ENCODE results near the gene NUBPL.

NUBPL gene

GRCh38 chr14:31881531-31882310 lies 320.5 kb downstream of the NUBPL start:
- no peaks in the 10 kb centered on the region for H4K20me1 ChIP-seq (ENCODE audit: insufficient read depth, low read length)
- H3K4me2 ChIP-seq (ENCODE audit: low read depth, low read length): no peak overlapping the region
- H3K27ac ChIP-seq (ENCODE audit: low read length): no peak overlapping the region

GRCh38 chr14:31884238-31884637 lies 323.0 kb downstream of the NUBPL start:
- Histone ChIP-seq H3K9me2 (replicated peaks; ENCODE audit: insufficient read depth, low read length) (no peaks in the 10 kb centered on the region), H3K9me3 (replicated peaks; ENCODE audit: insufficient read depth, low read length) (no peaks in the 10 kb centered on the region), H3K9ac (ENCODE audit: low read length) (no peak overlapping the region), H3K27ac (ENCODE audit: low read length) (no peak overlapping the region), H3K4me3 (ENCODE audit: low read length) (no peak overlapping the region), H2AFZ (ENCODE audit: low read length) (no peak overlapping the region), H4K20me1 (ENCODE audit: insufficient read depth, low read length) (no peaks in the 10 kb centered on the region), H3K36me3 (replicated peaks; ENCODE audit: insufficient read depth, low read length) (no peaks in the 10 kb centered on the region), H3F3A (ENCODE audit: insufficient read depth, low read length) (no peaks in the 10 kb centered on the region), H3K4me2 (ENCODE audit: low read depth, low read length) (no peak overlapping the region), H3K79me2 (ENCODE audit: low read length) (no peaks in the 10 kb centered on the region), H3K4me1 (ENCODE audit: low read length) (no peaks in the 10 kb centered on the region), H3K27me3 (replicated peaks; ENCODE audit: insufficient read depth, low read length) (no peaks in the 10 kb centered on the region)
- DNase-seq: no peak
- TF ChIP-seq CTCF (IDR thresholded peaks at IDR 0.05; ENCODE audit: low read length) (no peak), EZH2phosphoT487 (IDR thresholded peaks at IDR 0.05; ENCODE audit: low read length) (no peak), EZH2 (optimal IDR thresholded peaks at IDR 0.05; ENCODE audit: low read depth, low read length) (no peak)

More at GRCh38 chr14:31881531-31882310, 320.5 kb downstream of the NUBPL start:
- no peak overlapping the region for H2AFZ ChIP-seq (ENCODE audit: low read length)
- TF ChIP-seq CTCF (IDR thresholded peaks at IDR 0.05; ENCODE audit: low read length) (no peak), EZH2 (optimal IDR thresholded peaks at IDR 0.05; ENCODE audit: low read depth, low read length) (no peak), EZH2phosphoT487 (IDR thresholded peaks at IDR 0.05; ENCODE audit: low read length) (no peak)
- no peaks in the 10 kb centered on the region for H3K36me3 ChIP-seq (replicated peaks; ENCODE audit: insufficient read depth, low read length)
- no peaks in the 10 kb centered on the region for H3K9me2 ChIP-seq (replicated peaks; ENCODE audit: insufficient read depth, low read length)
- H3K4me1 ChIP-seq (ENCODE audit: low read length): no peaks in the 10 kb centered on the region
- H3F3A ChIP-seq (ENCODE audit: insufficient read depth, low read length): no peaks in the 10 kb centered on the region
- no peaks in the 10 kb centered on the region for H3K27me3 ChIP-seq (replicated peaks; ENCODE audit: insufficient read depth, low read length)
- H3K9ac ChIP-seq (ENCODE audit: low read length): no peak overlapping the region
- no peak for DNase-seq
- no peaks in the 10 kb centered on the region for H3K79me2 ChIP-seq (ENCODE audit: low read length)
- no peak overlapping the region for H3K4me3 ChIP-seq (ENCODE audit: low read length)
- H3K9me3 ChIP-seq (replicated peaks; ENCODE audit: insufficient read depth, low read length): no peaks in the 10 kb centered on the region

DNA sequence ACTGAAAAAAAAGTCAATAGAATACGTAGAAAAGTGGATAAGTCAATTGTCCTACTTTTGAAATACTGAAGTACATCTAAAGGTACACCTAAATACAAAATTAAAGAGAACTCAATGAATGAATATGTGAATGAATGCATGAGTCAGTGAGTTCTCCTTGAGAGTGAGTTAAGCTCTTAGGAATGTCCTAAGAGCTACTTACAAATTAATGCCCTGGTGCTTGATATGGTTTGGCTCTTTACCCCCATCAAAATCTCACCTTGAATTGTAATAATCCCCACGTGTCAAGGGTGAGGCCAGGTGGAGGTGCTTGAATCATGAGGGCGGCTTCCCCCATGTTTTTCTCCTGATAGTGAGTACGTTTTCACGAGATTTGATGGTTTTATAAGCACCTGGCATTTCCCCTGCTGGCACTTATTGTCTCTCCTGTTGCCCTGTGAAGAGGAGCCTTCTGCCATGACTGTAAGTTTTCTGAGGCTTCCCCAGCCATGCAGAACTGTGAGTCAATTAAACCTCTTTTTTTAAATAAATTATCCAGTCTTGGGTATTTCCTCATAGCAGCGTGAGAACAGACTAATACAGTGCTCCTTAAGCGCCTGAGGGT lies 323.7 kb downstream of the NUBPL start:
- Histone ChIP-seq H3K4me1 (ENCODE audit: low read length) (no peaks in the 10 kb centered on the region), H3K9me3 (replicated peaks; ENCODE audit: insufficient read depth, low read length) (no peaks in the 10 kb centered on the region), H3K79me2 (ENCODE audit: low read length) (no peaks in the 10 kb centered on the region), H4K20me1 (ENCODE audit: insufficient read depth, low read length) (no peaks in the 10 kb centered on the region), H3K36me3 (replicated peaks; ENCODE audit: insufficient read depth, low read length) (no peaks in the 10 kb centered on the region), H3K9me2 (replicated peaks; ENCODE audit: insufficient read depth, low read length) (no peaks in the 10 kb centered on the region), H3F3A (ENCODE audit: insufficient read depth, low read length) (no peaks in the 10 kb centered on the region), H3K4me3 (ENCODE audit: low read length) (no peak overlapping the region), H3K9ac (ENCODE audit: low read length) (no peak overlapping the region), H2AFZ (ENCODE audit: low read length) (no peak overlapping the region), H3K27ac (ENCODE audit: low read length) (no peak overlapping the region), H3K27me3 (replicated peaks; ENCODE audit: insufficient read depth, low read length) (no peaks in the 10 kb centered on the region), H3K4me2 (ENCODE audit: low read depth, low read length) (no peak overlapping the region)
- no peak for TF ChIP-seq CTCF (IDR thresholded peaks at IDR 0.05; ENCODE audit: low read length)
- TF ChIP-seq EZH2 (optimal IDR thresholded peaks at IDR 0.05; ENCODE audit: low read depth, low read length): no peak
- TF ChIP-seq EZH2phosphoT487 (IDR thresholded peaks at IDR 0.05; ENCODE audit: low read length): no peak
- no peak for DNase-seq

Measured in MM.1S (cell line).